GM19025 (cell line): Measurements from ENCODE around the gene TRUB1.

Source experiments
- ATAC-seq: cut with Tn5 transposase; IDR thresholded peaks from one replicate; pipeline ENCODE4 v1.9.1; 2021; ENCODE audit warnings: mild to moderate bottlenecking, low read depth, moderate library complexity; ENCODE audit not compliant: unreplicated experiment

The TRUB1 gene

DNA sequence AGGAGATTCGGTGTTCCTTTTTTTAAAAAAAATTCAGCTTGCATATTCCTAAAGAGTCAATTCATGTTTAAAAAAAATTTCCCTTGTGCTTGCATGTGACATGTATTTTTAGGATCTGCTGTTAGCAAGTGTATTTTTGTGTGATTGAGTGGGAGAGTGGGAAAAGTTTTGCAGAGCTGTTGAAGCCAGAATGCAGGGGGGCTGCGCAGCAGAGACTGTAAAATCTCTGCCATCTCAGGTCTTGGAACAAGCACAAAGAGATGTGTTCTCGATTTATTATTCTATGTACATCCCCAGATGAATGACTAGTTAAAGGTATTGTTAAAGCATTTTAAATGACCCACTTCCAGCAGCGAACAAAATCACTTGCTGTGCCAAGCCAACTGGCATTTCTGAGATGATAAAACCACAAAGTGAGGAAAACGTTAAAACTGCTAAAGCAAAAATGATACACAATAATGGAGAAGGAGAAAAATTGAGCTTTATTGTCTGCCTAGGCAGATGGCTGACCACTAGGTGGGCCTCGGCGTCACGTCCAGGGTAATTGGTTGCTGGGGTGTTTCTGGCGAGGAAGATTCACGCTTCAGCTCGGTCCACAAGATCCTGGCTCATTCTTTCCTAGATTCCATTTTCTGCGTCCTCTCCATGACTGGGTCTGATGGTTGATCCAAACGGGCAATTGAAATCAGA, 88.2 kb downstream of the TRUB1 start:
- no peak for ATAC-seq

DNA sequence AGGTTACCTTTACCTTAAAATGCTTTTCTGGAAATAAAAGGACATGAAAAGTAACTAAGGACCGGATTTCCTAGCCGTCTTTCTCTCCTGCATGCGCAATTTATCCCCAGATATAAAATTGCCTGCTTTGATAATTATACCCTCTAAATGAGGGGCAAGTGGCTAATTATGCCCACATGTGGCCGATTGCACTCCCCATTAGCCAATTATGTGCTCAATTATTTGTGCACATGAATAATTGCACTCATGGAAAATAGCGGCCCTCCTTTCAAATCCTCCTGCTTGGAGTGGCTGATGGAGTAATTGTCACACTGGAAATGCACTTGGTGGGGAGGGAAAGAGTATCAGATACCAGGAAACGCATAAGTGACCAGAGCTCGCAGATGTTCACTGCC, 88.7 kb downstream of the TRUB1 start:
- ATAC-seq: no peak
